GM23338 (cell line): ENCODE data around the gene CELF2. TPM values are rescaled to one million over a fixed set of nuclear protein-coding genes. Genes with fewer than 3 reads are reported as not detected.

Source experiments
- ATAC-seq: fragments of 200-7000 bp; cut with Tn5 transposase; 3 replicates; pipeline ENCODE4 v1.9.1; 2020
- DNase-seq: peaks from one replicate; pipeline ENCODE4 v3.0.0-alpha.2; 2015; ENCODE audit warnings: low spot score
- H2AFZ ChIP-seq: fragments of 200-600 bp; sonication (generic); 2 replicates; pipeline ENCODE4 v1.8.0; 2016; ENCODE audit warnings: antibody characterized with exemption, mild to moderate bottlenecking, moderate library complexity
- H3F3A ChIP-seq: fragments of 200-600 bp; sonication (generic); replicated peaks from 2 replicates; pipeline ENCODE4 v1.8.0; 2017; ENCODE audit warnings: antibody characterized with exemption, mixed run types, low read depth
- H3K27ac ChIP-seq: fragments of 200-600 bp; sonication (generic); 2 replicates; pipeline ENCODE4 v1.6.1; 2016; ENCODE audit warnings: low read depth
- H3K27me3 ChIP-seq: fragments of 200-600 bp; sonication (generic); 2 replicates; pipeline ENCODE4 v1.8.0; 2016; ENCODE audit warnings: mild to moderate bottlenecking, mixed run types, moderate library complexity; ENCODE audit not compliant: insufficient read depth
- H3K36me3 ChIP-seq: fragments of 200-600 bp; sonication (generic); 2 replicates; pipeline ENCODE4 v1.8.0; 2016; ENCODE audit warnings: mild to moderate bottlenecking; ENCODE audit not compliant: insufficient read depth
- H3K4me1 ChIP-seq: fragments of 200-600 bp; sonication (generic); 2 replicates; pipeline ENCODE4 v1.8.0; 2016; ENCODE audit warnings: mild to moderate bottlenecking, moderate library complexity; ENCODE audit not compliant: insufficient read depth
- H3K4me2 ChIP-seq: fragments of 200-600 bp; sonication (generic); 2 replicates; pipeline ENCODE4 v1.7.1; 2017; ENCODE audit warnings: mixed run types
- H3K4me3 ChIP-seq: fragments of 200-600 bp; sonication (generic); 2 replicates; pipeline ENCODE4 v1.6.1; 2016; ENCODE audit warnings: mixed run types
- H3K79me2 ChIP-seq: fragments of 200-600 bp; sonication (generic); replicated peaks from 2 replicates; pipeline ENCODE4 v1.8.0; 2017; ENCODE audit warnings: mild to moderate bottlenecking; ENCODE audit not compliant: insufficient read depth
- H3K9me2 ChIP-seq: fragments of 200-600 bp; sonication (generic); 2 replicates; pipeline ENCODE4 v1.8.0; 2017; ENCODE audit not compliant: insufficient read depth
- H4K20me1 ChIP-seq: fragments of 200-600 bp; sonication (generic); replicated peaks from 2 replicates; pipeline ENCODE4 v1.8.0; 2017; ENCODE audit warnings: mild to moderate bottlenecking; ENCODE audit not compliant: insufficient read depth
- H3K27ac Mint-ChIP-seq: 2 replicates; pipeline ENCODE4 v1.8.0; 2020; ENCODE audit warnings: inconsistent platforms, mild to moderate bottlenecking, moderate library complexity, mixed read lengths
- H3K27me3 Mint-ChIP-seq: 3 replicates; pipeline ENCODE4 v1.8.0; 2022; ENCODE audit warnings: low read depth, mild to moderate bottlenecking, moderate library complexity, mixed read lengths, inconsistent platforms; ENCODE audit not compliant: insufficient read depth, poor library complexity
- H3K36me3 Mint-ChIP-seq: 3 replicates; pipeline ENCODE4 v1.8.0; 2021; ENCODE audit warnings: low read depth, mild to moderate bottlenecking, inconsistent platforms, moderate library complexity, mixed read lengths
- H3K4me1 Mint-ChIP-seq: 3 replicates; pipeline ENCODE4 v1.8.0; 2020; ENCODE audit warnings: mild to moderate bottlenecking, inconsistent platforms, mixed read lengths
- H3K4me3 Mint-ChIP-seq: 3 replicates; pipeline ENCODE4 v1.8.0; 2021; ENCODE audit warnings: moderate library complexity, mild to moderate bottlenecking, inconsistent platforms, mixed read lengths
- H3K9me3 Mint-ChIP-seq: 3 replicates; pipeline ENCODE4 v1.8.0; 2020; ENCODE audit warnings: moderate library complexity, mild to moderate bottlenecking, inconsistent platforms, mixed read lengths
- CREB1 ChIP-seq: fragments of 250-450 bp; sonication (Bioruptor Pico); IDR thresholded peaks from 2 replicates; pipeline ENCODE4 v1.5.0; 2020; ENCODE audit warnings: low read depth, mild to moderate bottlenecking, moderate library complexity
- EZH2 ChIP-seq: fragments of 200-600 bp; sonication (generic); IDR thresholded peaks from one replicate; pipeline ENCODE4 v1.8.0; 2017; ENCODE audit warnings: antibody characterized with exemption, mild to moderate bottlenecking, low read depth; ENCODE audit not compliant: unreplicated experiment
- POLR2AphosphoS5 ChIP-seq: IDR thresholded peaks from 2 replicates; pipeline ENCODE4 v1.6.1; 2016; ENCODE audit warnings: antibody characterized with exemption, low read depth
- STAT1 ChIP-seq: IDR thresholded peaks from one replicate; pipeline ENCODE4 v1.6.1; 2016; ENCODE audit warnings: antibody characterized with exemption; ENCODE audit not compliant: unreplicated experiment
- ZNF331 ChIP-seq: fragments of 250-450 bp; sonication (Bioruptor Pico); IDR thresholded peaks from 2 replicates; pipeline ENCODE4 v1.5.0; 2020; ENCODE audit warnings: low read depth, mild to moderate bottlenecking, moderate library complexity
- polyA plus RNA-seq: library from polyadenylated mRNA; unstranded; fragments of >200 nt; fragmentation: Nextera tagmentation; extraction: Ambion mirVana; gene quantifications from 2 replicates; pipeline ENCODE4 v1.2.1, GENCODE V29; 2016
- total RNA-seq: library from RNA; depleted of rRNA; stranded (reverse); fragments of >200 nt; shearing (Covaris generic); gene quantifications from 2 replicates; pipeline ENCODE4 v1.2.3, GENCODE V29; 2014
- TF ChIP-seq, protein P1 (sequence below), 2 experiments: fragments of 200-600 bp in 1 of 2; sonication (generic) in 1 of 2; conservative IDR thresholded peaks; 2 replicates each; pipeline versions ENCODE4 v1.5.1 to v1.6.1; 2016 to 2017; ENCODE audit warnings: antibody characterized with exemption in 2 of 2, low read depth in 2 of 2, mild to moderate bottlenecking in 2 of 2, moderate library complexity in 1 of 2
- TF ChIP-seq, protein P2 (sequence below): fragments of 250-450 bp; sonication (Bioruptor Pico); IDR thresholded peaks from 2 replicates; pipeline ENCODE4 v1.5.0; 2020; ENCODE audit warnings: mild to moderate bottlenecking, moderate library complexity
- TF ChIP-seq, protein P3 (sequence below): IDR thresholded peaks from one replicate; pipeline ENCODE4 v1.6.1; 2018; ENCODE audit warnings: antibody characterized with exemption; ENCODE audit not compliant: unreplicated experiment

CELF2 gene
- total and polyA plus RNA-seq, 2 experiments from 2014 or later = 18.1 to 22.5 TPM

DNA sequence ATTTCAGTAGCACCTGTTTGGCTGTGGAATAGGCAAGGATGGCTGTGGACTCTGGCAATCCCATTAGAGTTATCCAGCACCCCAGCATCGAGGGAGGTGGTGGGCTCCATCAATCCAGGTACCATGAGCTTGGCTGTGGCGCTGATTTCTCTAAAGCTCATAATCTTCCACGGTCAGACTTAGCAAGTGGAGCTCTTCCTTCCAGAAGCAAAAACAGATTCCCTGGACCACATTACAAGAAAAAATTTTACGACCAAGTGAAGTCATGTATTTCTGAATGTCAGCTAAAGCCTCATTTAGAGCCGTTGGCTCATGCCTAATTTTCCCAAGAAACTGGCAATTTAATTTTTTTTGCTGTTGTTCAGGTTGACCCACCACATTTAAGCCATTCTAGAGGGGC is 135.1 kb downstream of the CELF2 start:
- no peak for ATAC-seq
- DNase-seq = no peak
- Histone ChIP-seq H3K36me3 (no peaks in the 10 kb centered on the region), H3K79me2 (peaks cover 5% of the 10 kb centered on the region; the same call in 1 of the 2 replicates), H3F3A (no peaks in the 10 kb centered on the region), H2AFZ (no peak overlapping the region), H3K4me3 (no peak overlapping the region), H3K4me1 (peaks cover 47% of the 10 kb centered on the region), H3K9me2 (no peaks in the 10 kb centered on the region), H4K20me1 (no peaks in the 10 kb centered on the region), H3K27me3 (no peaks in the 10 kb centered on the region), H3K27ac (no peak overlapping the region), H3K4me2 (no peak overlapping the region)
- peaks cover 68% of the 10 kb centered on the region for H3K4me1 Mint-ChIP-seq
- H3K9me3 Mint-ChIP-seq = no peaks in the 10 kb centered on the region
- H3K4me3 Mint-ChIP-seq = no peak overlapping the region
- H3K36me3 Mint-ChIP-seq = no peaks in the 10 kb centered on the region
- no peak overlapping the region for H3K27ac Mint-ChIP-seq
- TF ChIP-seq, protein P1, sequence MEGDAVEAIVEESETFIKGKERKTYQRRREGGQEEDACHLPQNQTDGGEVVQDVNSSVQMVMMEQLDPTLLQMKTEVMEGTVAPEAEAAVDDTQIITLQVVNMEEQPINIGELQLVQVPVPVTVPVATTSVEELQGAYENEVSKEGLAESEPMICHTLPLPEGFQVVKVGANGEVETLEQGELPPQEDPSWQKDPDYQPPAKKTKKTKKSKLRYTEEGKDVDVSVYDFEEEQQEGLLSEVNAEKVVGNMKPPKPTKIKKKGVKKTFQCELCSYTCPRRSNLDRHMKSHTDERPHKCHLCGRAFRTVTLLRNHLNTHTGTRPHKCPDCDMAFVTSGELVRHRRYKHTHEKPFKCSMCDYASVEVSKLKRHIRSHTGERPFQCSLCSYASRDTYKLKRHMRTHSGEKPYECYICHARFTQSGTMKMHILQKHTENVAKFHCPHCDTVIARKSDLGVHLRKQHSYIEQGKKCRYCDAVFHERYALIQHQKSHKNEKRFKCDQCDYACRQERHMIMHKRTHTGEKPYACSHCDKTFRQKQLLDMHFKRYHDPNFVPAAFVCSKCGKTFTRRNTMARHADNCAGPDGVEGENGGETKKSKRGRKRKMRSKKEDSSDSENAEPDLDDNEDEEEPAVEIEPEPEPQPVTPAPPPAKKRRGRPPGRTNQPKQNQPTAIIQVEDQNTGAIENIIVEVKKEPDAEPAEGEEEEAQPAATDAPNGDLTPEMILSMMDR (conservative IDR thresholded peaks at IDR 0.05; ENCODE audit: low read depth in 2 of 2) = no peak
- TF ChIP-seq CREB1 (CRISPR knock-in tag) = no peak
- TF ChIP-seq, protein P2, sequence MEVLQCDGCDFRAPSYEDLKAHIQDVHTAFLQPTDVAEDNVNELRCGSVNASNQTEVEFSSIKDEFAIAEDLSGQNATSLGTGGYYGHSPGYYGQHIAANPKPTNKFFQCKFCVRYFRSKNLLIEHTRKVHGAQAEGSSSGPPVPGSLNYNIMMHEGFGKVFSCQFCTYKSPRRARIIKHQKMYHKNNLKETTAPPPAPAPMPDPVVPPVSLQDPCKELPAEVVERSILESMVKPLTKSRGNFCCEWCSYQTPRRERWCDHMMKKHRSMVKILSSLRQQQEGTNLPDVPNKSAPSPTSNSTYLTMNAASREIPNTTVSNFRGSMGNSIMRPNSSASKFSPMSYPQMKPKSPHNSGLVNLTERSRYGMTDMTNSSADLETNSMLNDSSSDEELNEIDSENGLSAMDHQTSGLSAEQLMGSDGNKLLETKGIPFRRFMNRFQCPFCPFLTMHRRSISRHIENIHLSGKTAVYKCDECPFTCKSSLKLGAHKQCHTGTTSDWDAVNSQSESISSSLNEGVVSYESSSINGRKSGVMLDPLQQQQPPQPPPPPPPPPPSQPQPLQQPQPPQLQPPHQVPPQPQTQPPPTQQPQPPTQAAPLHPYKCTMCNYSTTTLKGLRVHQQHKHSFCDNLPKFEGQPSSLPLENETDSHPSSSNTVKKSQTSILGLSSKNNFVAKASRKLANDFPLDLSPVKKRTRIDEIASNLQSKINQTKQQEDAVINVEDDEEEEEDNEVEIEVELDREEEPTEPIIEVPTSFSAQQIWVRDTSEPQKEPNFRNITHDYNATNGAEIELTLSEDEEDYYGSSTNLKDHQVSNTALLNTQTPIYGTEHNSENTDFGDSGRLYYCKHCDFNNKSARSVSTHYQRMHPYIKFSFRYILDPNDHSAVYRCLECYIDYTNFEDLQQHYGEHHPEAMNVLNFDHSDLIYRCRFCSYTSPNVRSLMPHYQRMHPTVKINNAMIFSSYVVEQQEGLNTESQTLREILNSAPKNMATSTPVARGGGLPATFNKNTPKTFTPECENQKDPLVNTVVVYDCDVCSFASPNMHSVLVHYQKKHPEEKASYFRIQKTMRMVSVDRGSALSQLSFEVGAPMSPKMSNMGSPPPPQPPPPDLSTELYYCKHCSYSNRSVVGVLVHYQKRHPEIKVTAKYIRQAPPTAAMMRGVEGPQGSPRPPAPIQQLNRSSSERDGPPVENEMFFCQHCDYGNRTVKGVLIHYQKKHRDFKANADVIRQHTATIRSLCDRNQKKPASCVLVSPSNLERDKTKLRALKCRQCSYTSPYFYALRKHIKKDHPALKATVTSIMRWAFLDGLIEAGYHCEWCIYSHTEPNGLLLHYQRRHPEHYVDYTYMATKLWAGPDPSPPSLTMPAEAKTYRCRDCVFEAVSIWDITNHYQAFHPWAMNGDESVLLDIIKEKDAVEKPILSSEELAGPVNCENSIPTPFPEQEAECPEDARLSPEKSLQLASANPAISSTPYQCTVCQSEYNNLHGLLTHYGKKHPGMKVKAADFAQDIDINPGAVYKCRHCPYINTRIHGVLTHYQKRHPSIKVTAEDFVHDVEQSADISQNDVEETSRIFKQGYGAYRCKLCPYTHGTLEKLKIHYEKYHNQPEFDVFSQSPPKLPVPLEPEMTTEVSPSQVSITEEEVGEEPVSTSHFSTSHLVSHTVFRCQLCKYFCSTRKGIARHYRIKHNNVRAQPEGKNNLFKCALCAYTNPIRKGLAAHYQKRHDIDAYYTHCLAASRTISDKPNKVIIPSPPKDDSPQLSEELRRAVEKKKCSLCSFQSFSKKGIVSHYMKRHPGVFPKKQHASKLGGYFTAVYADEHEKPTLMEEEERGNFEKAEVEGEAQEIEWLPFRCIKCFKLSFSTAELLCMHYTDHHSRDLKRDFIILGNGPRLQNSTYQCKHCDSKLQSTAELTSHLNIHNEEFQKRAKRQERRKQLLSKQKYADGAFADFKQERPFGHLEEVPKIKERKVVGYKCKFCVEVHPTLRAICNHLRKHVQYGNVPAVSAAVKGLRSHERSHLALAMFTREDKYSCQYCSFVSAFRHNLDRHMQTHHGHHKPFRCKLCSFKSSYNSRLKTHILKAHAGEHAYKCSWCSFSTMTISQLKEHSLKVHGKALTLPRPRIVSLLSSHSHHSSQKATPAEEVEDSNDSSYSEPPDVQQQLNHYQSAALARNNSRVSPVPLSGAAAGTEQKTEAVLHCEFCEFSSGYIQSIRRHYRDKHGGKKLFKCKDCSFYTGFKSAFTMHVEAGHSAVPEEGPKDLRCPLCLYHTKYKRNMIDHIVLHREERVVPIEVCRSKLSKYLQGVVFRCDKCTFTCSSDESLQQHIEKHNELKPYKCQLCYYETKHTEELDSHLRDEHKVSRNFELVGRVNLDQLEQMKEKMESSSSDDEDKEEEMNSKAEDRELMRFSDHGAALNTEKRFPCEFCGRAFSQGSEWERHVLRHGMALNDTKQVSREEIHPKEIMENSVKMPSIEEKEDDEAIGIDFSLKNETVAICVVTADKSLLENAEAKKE = no peak
- TF ChIP-seq EZH2 = no peak
- TF ChIP-seq POLR2AphosphoS5 = no peak
- no peak for TF ChIP-seq STAT1
- TF ChIP-seq ZNF331 (CRISPR knock-in tag) = no peak
- TF ChIP-seq, protein P3, sequence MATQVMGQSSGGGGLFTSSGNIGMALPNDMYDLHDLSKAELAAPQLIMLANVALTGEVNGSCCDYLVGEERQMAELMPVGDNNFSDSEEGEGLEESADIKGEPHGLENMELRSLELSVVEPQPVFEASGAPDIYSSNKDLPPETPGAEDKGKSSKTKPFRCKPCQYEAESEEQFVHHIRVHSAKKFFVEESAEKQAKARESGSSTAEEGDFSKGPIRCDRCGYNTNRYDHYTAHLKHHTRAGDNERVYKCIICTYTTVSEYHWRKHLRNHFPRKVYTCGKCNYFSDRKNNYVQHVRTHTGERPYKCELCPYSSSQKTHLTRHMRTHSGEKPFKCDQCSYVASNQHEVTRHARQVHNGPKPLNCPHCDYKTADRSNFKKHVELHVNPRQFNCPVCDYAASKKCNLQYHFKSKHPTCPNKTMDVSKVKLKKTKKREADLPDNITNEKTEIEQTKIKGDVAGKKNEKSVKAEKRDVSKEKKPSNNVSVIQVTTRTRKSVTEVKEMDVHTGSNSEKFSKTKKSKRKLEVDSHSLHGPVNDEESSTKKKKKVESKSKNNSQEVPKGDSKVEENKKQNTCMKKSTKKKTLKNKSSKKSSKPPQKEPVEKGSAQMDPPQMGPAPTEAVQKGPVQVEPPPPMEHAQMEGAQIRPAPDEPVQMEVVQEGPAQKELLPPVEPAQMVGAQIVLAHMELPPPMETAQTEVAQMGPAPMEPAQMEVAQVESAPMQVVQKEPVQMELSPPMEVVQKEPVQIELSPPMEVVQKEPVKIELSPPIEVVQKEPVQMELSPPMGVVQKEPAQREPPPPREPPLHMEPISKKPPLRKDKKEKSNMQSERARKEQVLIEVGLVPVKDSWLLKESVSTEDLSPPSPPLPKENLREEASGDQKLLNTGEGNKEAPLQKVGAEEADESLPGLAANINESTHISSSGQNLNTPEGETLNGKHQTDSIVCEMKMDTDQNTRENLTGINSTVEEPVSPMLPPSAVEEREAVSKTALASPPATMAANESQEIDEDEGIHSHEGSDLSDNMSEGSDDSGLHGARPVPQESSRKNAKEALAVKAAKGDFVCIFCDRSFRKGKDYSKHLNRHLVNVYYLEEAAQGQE = no peak
- H3K27me3 Mint-ChIP-seq = no peaks in the 10 kb centered on the region
